OCI-LY7 (cell line): ENCODE data around the gene ANK3. TPM values are rescaled to one million over a fixed set of nuclear protein-coding genes. Genes with fewer than 3 reads are reported as not detected.

Source experiments
- BruUV-seq: library from RNA; stranded (reverse); fragments of 400-500 nt; replicated peaks from 2 replicates; lab custom pipeline; 2021; lab: Mats Ljungman, UMichigan
- CTCF ChIA-PET: fragments of 300-600 bp; sonication (Branson Sonifier 250); formaldehyde crosslinking; loops from one replicate; lab custom pipeline; 2022; ENCODE audit warnings: antibody characterized with exemption; ENCODE audit not compliant: unreplicated experiment; lab: Charles Lee
- POLR2A ChIA-PET: fragments of 300-600 bp; sonication (Branson Sonifier 250); formaldehyde crosslinking; loops from one replicate; lab custom pipeline; 2022; ENCODE audit warnings: antibody characterized with exemption; lab: Charles Lee
- DNase-seq: peaks from one replicate; pipeline ENCODE4 v3.0.0-alpha.2; 2015; ENCODE audit warnings: low spot score
- H2AFZ ChIP-seq: fragments of 200-600 bp; sonication (generic), shearing (Covaris generic); 2 replicates; pipeline ENCODE4 v1.6.1; 2014; ENCODE audit warnings: mild to moderate bottlenecking, antibody characterized with exemption, low read length, moderate library complexity
- H3K27ac ChIP-seq: fragments of 200-600 bp; sonication (generic); 2 replicates; pipeline ENCODE4 v1.5.1; 2014; ENCODE audit warnings: mixed run types, low read depth, mild to moderate bottlenecking, moderate library complexity, low read length, inconsistent platforms; ENCODE audit not compliant: poor library complexity, severe bottlenecking
- H3K36me3 ChIP-seq: fragments of 200-600 bp; sonication (generic); 2 replicates; pipeline ENCODE4 v1.6.1; 2014; ENCODE audit warnings: mild to moderate bottlenecking, antibody characterized with exemption, low read length, moderate library complexity, mixed read lengths; ENCODE audit not compliant: insufficient read depth
- H3K4me1 ChIP-seq: fragments of 200-600 bp; sonication (generic); 2 replicates; pipeline ENCODE4 v1.5.1; 2014; ENCODE audit warnings: mild to moderate bottlenecking, low read length; ENCODE audit not compliant: insufficient read depth, poor library complexity, severe bottlenecking
- H3K4me2 ChIP-seq: fragments of 200-600 bp; sonication (generic); 2 replicates; pipeline ENCODE4 v1.6.1; 2014; ENCODE audit warnings: mild to moderate bottlenecking, low read length
- H3K4me3 ChIP-seq: fragments of 200-600 bp; sonication (generic); 2 replicates; pipeline ENCODE4 v1.5.1; 2014; ENCODE audit warnings: mild to moderate bottlenecking, low read depth, low read length; ENCODE audit not compliant: poor library complexity, severe bottlenecking
- H3K79me2 ChIP-seq: fragments of 200-600 bp; sonication (generic); 2 replicates; pipeline ENCODE4 v1.6.1; 2016; ENCODE audit warnings: low read depth, mild to moderate bottlenecking, low read length, moderate library complexity, mixed read lengths; ENCODE audit not compliant: insufficient read depth
- H3K9me2 ChIP-seq: fragments of 200-600 bp; sonication (generic); 2 replicates; pipeline ENCODE4 v1.6.1; 2016; ENCODE audit warnings: mild to moderate bottlenecking, low read length, mixed read lengths; ENCODE audit not compliant: insufficient read depth
- H3K9me3 ChIP-seq: fragments of 200-600 bp; sonication (generic); 2 replicates; pipeline ENCODE4 v1.6.1; 2014; ENCODE audit warnings: mild to moderate bottlenecking, mixed run types, low read length, mixed read lengths
- H4K20me1 ChIP-seq: fragments of 200-600 bp; sonication (generic); 2 replicates; pipeline ENCODE4 v1.6.1; 2014; ENCODE audit warnings: mild to moderate bottlenecking, antibody characterized with exemption, low read length, moderate library complexity, mixed read lengths; ENCODE audit not compliant: insufficient read depth
- EZH2phosphoT487 ChIP-seq: fragments of 200-600 bp; sonication (generic); IDR thresholded peaks from 2 replicates; pipeline ENCODE4 v1.6.1; 2018; ENCODE audit warnings: low read depth, borderline replicate concordance, mild to moderate bottlenecking, mixed run types, antibody characterized with exemption, low read length, moderate library complexity, mixed read lengths
- intact Hi-C: fragments of 100-400 bp; cut with micrococcal nuclease; formaldehyde crosslinking; loops from one replicate; pipeline ENCODE4 v1.10.0; 2022; ENCODE audit not compliant: unreplicated experiment
- total RNA-seq, 2 experiments: library from RNA; depleted of rRNA in 1 of 2; stranded (reverse); fragments of >200 nt in 1 of 2; shearing (Covaris generic) in 1 of 2; gene quantifications; 2 replicates each; pipeline ENCODE4 v1.2.3, GENCODE V29; 2014 to 2022
- TF ChIP-seq, protein P1 (sequence below): fragments of 200-600 bp; sonication (generic); conservative IDR thresholded peaks from 2 replicates; pipeline ENCODE4 v1.5.1; 2014; ENCODE audit warnings: mild to moderate bottlenecking, antibody characterized with exemption, low read length, moderate library complexity, mixed read lengths

The ANK3 gene
- total RNA-seq, 2 experiments from 2014 or later, result 0.13 to 0.49 TPM

DNA sequence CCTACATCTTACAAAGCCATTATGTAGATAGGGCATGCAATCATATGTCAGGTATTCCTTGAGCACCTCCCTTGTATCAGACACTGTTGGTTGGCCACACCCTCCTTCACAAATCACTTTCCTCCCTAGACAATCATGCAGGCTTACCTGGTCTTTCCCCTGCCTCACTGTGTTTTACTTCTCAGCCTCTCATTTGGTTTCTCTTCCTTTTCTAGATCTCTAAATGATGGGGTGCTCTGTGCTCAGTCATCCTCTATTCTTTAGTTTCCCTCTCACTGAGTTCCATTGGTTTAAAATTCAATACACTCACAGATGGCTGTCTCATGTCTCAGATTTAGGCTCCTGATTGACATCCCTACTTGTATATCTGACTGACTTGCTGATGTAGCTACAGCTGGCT, 31.4 kb downstream of the ANK3 start:
- no peak overlapping the region for H3K27ac ChIP-seq
- intact Hi-C loops, result no loop called here
- POLR2A ChIA-PET, result no interaction called here
- no peak overlapping the region for H3K4me2 ChIP-seq
- TF ChIP-seq, protein P1, sequence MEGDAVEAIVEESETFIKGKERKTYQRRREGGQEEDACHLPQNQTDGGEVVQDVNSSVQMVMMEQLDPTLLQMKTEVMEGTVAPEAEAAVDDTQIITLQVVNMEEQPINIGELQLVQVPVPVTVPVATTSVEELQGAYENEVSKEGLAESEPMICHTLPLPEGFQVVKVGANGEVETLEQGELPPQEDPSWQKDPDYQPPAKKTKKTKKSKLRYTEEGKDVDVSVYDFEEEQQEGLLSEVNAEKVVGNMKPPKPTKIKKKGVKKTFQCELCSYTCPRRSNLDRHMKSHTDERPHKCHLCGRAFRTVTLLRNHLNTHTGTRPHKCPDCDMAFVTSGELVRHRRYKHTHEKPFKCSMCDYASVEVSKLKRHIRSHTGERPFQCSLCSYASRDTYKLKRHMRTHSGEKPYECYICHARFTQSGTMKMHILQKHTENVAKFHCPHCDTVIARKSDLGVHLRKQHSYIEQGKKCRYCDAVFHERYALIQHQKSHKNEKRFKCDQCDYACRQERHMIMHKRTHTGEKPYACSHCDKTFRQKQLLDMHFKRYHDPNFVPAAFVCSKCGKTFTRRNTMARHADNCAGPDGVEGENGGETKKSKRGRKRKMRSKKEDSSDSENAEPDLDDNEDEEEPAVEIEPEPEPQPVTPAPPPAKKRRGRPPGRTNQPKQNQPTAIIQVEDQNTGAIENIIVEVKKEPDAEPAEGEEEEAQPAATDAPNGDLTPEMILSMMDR, result no peak
- no peak for TF ChIP-seq EZH2phosphoT487
- no peaks in the 10 kb centered on the region for H3K9me3 ChIP-seq
- no peaks in the 10 kb centered on the region for H3K36me3 ChIP-seq
- no peak overlapping the region for H3K4me3 ChIP-seq
- H4K20me1 ChIP-seq, result no peaks in the 10 kb centered on the region
- no peak overlapping the region for H2AFZ ChIP-seq
- BruUV-seq, result no TSS peak
- H3K79me2 ChIP-seq, result no peaks in the 10 kb centered on the region
- no peaks in the 10 kb centered on the region for H3K4me1 ChIP-seq
- CTCF ChIA-PET, result no interaction called here
- no peaks in the 10 kb centered on the region for H3K9me2 ChIP-seq
- no peak for DNase-seq

DNA sequence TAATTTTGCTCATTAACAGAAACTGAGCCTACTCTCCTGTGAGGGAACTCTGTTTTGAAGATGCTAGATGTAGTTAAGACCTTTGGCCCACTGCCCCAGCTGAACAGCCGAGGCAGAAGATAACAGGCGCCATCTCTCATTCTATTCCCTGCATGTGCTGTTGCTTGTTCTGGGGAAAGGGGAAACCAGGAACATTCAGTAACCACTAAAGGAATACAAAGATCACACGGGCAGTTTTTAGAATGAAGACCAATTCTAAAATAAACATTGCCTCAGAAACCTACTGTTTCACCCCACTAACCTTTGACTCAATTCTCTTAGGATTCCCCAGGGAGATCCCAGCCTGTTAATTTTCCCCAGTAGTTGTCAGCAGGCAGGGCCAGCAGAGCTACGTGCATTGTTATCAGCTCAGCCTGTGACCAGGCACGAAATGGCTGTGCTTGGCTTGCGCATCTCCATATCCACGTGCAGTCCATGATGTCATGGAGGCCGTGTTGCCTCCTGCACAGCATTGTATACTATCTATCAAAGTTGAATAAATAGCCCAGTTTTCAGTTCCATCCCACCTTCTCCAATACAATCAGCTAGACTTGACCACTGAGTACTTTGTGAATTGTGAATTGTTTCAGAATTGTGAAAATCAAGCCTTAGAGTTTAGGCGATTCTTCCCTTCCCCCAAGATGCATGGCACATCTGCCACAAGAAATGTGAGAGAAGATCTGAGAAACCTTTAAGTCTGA, 36.0 kb downstream of the ANK3 start:
- Histone ChIP-seq H3K4me3 (no peak overlapping the region), H3K9me3 (no peaks in the 10 kb centered on the region), H3K9me2 (no peaks in the 10 kb centered on the region), H2AFZ (no peak overlapping the region), H3K4me2 (no peak overlapping the region), H3K4me1 (peaks cover 11% of the 10 kb centered on the region), H3K79me2 (no peaks in the 10 kb centered on the region), H4K20me1 (no peaks in the 10 kb centered on the region), H3K27ac (no peak overlapping the region), H3K36me3 (no peaks in the 10 kb centered on the region)
- intact Hi-C loops, result no loop called here
- TF ChIP-seq, protein P1, result no peak
- TF ChIP-seq EZH2phosphoT487, result no peak
- CTCF ChIA-PET, result no interaction called here
- no peak for DNase-seq
- BruUV-seq, result no TSS peak
- POLR2A ChIA-PET, result interaction anchor here (0.6 to 1.5 kb wide), 3 partner anchors 15 to 236 kb away, joined by 3 to 5 read pairs (median 3); no protein-coding TSS in a partner anchor

DNA sequence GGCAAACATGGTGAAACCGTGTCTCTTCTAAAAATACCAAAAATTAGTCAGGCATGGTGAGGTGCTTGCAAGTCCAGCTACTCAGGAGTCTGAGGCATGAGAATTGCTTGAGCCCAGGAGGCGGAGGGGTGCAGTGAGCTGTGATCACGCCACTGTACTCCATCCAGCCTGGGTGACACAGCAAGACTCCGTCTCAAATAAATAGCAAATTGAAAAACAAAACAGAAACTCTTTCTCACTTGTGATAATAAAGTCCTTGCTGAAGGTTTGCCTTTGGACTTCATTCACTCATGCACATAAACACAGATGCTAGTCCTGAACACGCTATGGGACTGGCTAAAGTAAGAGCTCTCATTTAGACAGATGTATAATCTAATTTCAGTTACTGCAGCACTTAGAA, 37.6 kb downstream of the ANK3 start:
- BruUV-seq, result no TSS peak
- Histone ChIP-seq H3K4me1 (peaks cover 11% of the 10 kb centered on the region), H3K4me2 (peak overlapping the region; percentile 29; the same call in 1 of the 2 replicates), H3K27ac (no peak overlapping the region), H3K36me3 (no peaks in the 10 kb centered on the region), H4K20me1 (no peaks in the 10 kb centered on the region), H3K9me3 (no peaks in the 10 kb centered on the region), H3K79me2 (no peaks in the 10 kb centered on the region), H3K9me2 (no peaks in the 10 kb centered on the region), H3K4me3 (no peak overlapping the region), H2AFZ (no peak overlapping the region)
- intact Hi-C loops, result no loop called here
- no peak for DNase-seq
- TF ChIP-seq, protein P1, result no peak
- TF ChIP-seq EZH2phosphoT487, result no peak
- CTCF ChIA-PET, result interaction anchor here (0.6 kb wide), 1 partner anchor 274 kb away, joined by 3 read pairs; no protein-coding TSS in a partner anchor
- POLR2A ChIA-PET, result interaction anchor here (0.9 to 1.0 kb wide), 2 partner anchors 10 to 355 kb away, joined by 3 to 6 read pairs; no protein-coding TSS in a partner anchor
